Stomach (tissue), 9 donors: Measurements from ENCODE around the gene STMN3. TPM values are rescaled to one million over a fixed set of nuclear protein-coding genes. Genes with fewer than 3 reads are reported as not detected.

Source experiments
- DNase-seq, 2 donors: peaks; one replicate each; pipeline versions ENCODE4 v3.0.0 to v3.0.0-alpha.2; 2013 to 2019
- H3K27ac ChIP-seq, 5 donors: fragments of 200-600 bp in 4 of 5; sonication (generic) in 4 of 5; one replicate each; pipeline ENCODE4 v1.5.1; 2013 to 2019; ENCODE audit warnings: mild to moderate bottlenecking in 1 of 5, moderate library complexity in 1 of 5
- H3K27me3 ChIP-seq, 3 donors: fragments of 200-600 bp; sonication (generic); one replicate each; pipeline ENCODE4 v1.5.1; 2017 to 2019; ENCODE audit warnings: mixed run types in 1 of 3
- H3K36me3 ChIP-seq, 4 donors: fragments of 200-600 bp; sonication (generic); 1 replicate in 3 of 4; 2 replicates in 1 of 4; pipeline ENCODE4 v1.5.1; 2016 to 2019
- H3K4me1 ChIP-seq, 4 donors: fragments of 200-600 bp; sonication (generic); one replicate each; pipeline ENCODE4 v1.5.1; 2016 to 2019
- H3K4me3 ChIP-seq, 4 donors: fragments of 200-600 bp; sonication (generic) in 3 of 4; one replicate each; pipeline ENCODE4 v1.5.1; 2016 to 2019; ENCODE audit warnings: mild to moderate bottlenecking in 1 of 4
- H3K9me3 ChIP-seq, 4 donors: fragments of 200-600 bp; sonication (generic); one replicate each; pipeline ENCODE4 v1.5.1; 2016 to 2019
- EP300 ChIP-seq: sonication (generic); formaldehyde crosslinking; IDR thresholded peaks from one replicate; pipeline ENCODE4 v1.6.1; 2017; ENCODE audit warnings: antibody characterized with exemption
- POLR2A ChIP-seq, 4 donors: fragments of 450-650 bp; IDR thresholded peaks; one replicate each; pipeline ENCODE4 v1.6.1; 2016; ENCODE audit warnings: antibody characterized with exemption in 4 of 4, control low read depth in 2 of 4, mild to moderate bottlenecking in 1 of 4, moderate library complexity in 1 of 4
- POLR2AphosphoS5 ChIP-seq, 3 donors: sonication (generic); formaldehyde crosslinking; IDR thresholded peaks; one replicate each; pipeline ENCODE4 v1.6.1; 2016; ENCODE audit warnings: antibody characterized with exemption in 3 of 3
- WGBS, 5 donors: extraction: QIAGEN DNeasy Blood & Tissue Kit in 3 of 5; methylation state at CpG; one replicate each; pipeline versions ENCODE4 v1.1.5 to v1.1.7; 2013 to 2018; 5-methylcytosine and 5-hydroxymethylcytosine counted together
- intact Hi-C: fragments of 100-400 bp; cut with DNase I; formaldehyde crosslinking; loops from one replicate; pipeline ENCODE4 v1.15.1; 2023; ENCODE audit warnings: low total_unique reads
- polyA plus RNA-seq, 3 donors: library from polyadenylated mRNA; stranded (reverse); fragments of 200-250 nt; gene quantifications; one replicate each; pipeline ENCODE4 v1.2.3, GENCODE V29; 2013
- total RNA-seq, 5 donors: library from RNA; depleted of rRNA; stranded (reverse); fragments of >200 nt; gene quantifications; one replicate each; pipeline versions ENCODE4 v1.1.0 to v1.2.3, GENCODE V29; 2014 to 2016
- TF ChIP-seq, protein P1 (sequence below), 7 experiments: fragments of 450-650 bp in 4 of 7; fragments of 200-600 bp in 3 of 7; sonication (generic) in 3 of 7; IDR thresholded peaks; one replicate each; pipeline ENCODE4 v1.5.1; 2016 to 2019; ENCODE audit warnings: antibody characterized with exemption in 7 of 7, control low read depth in 2 of 7, mild to moderate bottlenecking in 1 of 7
- donor health status: healthy with polysubstance abuse.
- donor health status: Bipolar disorder and iron deficiency.
- donor health status: healthy.

Gene STMN3
- total and polyA plus RNA-seq, 8 donors: 0.87 to 14.8 (median 12.0) TPM

DNA sequence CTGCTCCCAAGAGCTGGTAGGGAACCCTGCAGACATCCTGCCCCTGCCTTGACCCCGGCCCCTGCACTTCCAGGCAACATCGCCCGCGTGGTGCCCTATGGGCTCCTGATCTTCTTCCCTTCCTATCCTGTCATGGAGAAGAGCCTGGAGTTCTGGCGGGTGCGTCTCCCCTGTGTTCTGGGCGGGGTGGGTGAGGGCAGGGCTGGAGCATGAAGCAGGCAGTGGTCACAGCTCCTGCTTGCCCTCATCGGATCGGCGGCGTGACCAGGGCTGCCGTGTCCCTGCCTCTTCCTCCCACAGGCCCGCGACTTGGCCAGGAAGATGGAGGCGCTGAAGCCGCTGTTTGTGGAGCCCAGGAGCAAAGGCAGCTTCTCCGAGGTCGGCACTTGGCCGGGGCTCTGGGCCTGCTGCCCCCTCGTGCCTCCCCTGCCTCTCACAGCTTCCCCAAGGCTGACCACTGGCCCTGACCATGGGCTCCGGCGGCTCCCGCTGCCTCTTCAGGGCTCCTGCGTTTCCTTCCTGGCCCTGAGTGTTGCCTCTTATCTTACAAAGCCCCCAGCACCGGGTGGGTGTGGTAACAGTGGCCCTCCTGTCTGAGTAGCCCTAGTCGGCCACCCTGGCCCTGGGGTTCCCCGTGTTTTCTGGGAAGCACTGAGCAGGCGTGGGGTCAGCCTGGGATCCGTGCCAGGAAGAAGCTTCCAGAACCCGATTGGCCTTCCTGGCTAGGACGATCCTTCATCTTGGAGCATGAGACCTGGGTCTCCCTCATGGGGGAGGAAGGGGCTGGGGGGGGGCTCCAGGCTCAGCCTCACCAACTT is 35.2 kb upstream of the STMN3 start:
- no peak overlapping the region for H3K4me3 ChIP-seq
- H3K27me3 ChIP-seq: no peaks in the 10 kb centered on the region
- intact Hi-C loops: no loop called here
- TF ChIP-seq POLR2A (IDR thresholded peaks at IDR 0.05): no peak
- TF ChIP-seq, protein P1, sequence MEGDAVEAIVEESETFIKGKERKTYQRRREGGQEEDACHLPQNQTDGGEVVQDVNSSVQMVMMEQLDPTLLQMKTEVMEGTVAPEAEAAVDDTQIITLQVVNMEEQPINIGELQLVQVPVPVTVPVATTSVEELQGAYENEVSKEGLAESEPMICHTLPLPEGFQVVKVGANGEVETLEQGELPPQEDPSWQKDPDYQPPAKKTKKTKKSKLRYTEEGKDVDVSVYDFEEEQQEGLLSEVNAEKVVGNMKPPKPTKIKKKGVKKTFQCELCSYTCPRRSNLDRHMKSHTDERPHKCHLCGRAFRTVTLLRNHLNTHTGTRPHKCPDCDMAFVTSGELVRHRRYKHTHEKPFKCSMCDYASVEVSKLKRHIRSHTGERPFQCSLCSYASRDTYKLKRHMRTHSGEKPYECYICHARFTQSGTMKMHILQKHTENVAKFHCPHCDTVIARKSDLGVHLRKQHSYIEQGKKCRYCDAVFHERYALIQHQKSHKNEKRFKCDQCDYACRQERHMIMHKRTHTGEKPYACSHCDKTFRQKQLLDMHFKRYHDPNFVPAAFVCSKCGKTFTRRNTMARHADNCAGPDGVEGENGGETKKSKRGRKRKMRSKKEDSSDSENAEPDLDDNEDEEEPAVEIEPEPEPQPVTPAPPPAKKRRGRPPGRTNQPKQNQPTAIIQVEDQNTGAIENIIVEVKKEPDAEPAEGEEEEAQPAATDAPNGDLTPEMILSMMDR (IDR thresholded peaks at IDR 0.05): no peak
- TF ChIP-seq EP300: no peak
- no peak for TF ChIP-seq POLR2AphosphoS5 (IDR thresholded peaks at IDR 0.05)
- H3K4me1 ChIP-seq: peaks cover 32 to 74% (median 49%) of the 10 kb centered on the region in 4 donors
- H3K36me3 ChIP-seq: peaks cover 0 to 24% (median 3%) of the 10 kb centered on the region in 4 donors
- no peak for DNase-seq
- no peaks in the 10 kb centered on the region for H3K9me3 ChIP-seq
- 77 to 88% (median 84%) methylated on average over 24 to 31 of the region's 31 CpGs for WGBS, 5 donors
- H3K27ac ChIP-seq: peak overlapping the region in 4 of 5 donors; percentile 82 to 93 (median 83)

DNA sequence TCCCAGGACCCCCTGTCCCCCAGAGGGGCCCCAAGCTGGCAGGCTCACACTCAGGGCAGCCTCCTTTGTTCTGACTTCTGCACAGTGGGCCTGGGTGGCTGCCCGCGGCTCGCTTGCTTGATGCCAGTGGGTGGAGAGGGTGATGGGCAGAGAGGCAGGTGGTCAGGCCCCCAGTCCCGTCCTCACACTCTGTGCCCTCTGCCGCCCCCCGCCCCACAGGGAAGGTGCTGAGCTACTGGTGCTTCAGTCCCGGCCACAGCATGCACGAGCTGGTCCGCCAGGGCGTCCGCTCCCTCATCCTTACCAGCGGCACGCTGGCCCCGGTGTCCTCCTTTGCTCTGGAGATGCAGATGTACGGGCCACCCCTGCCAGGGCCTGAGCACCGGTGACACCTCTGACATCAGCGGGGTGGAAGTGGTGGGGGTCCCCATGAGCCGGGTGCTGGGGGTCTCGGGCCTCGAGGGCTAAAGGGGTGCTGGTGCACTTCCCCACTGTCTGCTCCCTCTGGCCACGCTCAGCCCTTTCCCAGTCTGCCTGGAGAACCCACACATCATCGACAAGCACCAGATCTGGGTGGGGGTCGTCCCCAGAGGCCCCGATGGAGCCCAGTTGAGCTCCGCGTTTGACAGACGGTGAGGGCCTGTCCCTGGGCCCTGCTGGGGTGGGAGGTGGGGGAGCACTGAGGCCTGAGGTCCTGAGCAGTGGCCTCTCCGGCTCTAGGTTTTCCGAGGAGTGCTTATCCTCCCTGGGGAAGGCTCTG is 34.4 kb upstream of the STMN3 start:
- peaks cover 37 to 76% (median 55%) of the 10 kb centered on the region in 4 donors for H3K4me1 ChIP-seq
- peaks cover 0 to 18% (median 3%) of the 10 kb centered on the region in 4 donors for H3K36me3 ChIP-seq
- no peak overlapping the region for H3K4me3 ChIP-seq
- TF ChIP-seq POLR2A (IDR thresholded peaks at IDR 0.05) (no peak), EP300 (no peak), POLR2AphosphoS5 (IDR thresholded peaks at IDR 0.05) (no peak)
- TF ChIP-seq, protein P1 (IDR thresholded peaks at IDR 0.05): no peak
- WGBS, 5 donors: 87 to 90% (median 88%) methylated on average over 18 to 29 of the region's 29 CpGs
- peak overlapping the region; percentile 67 to 93 (median 83) for H3K27ac ChIP-seq
- H3K27me3 ChIP-seq: no peaks in the 10 kb centered on the region
- DNase-seq: no peak
- intact Hi-C loops: no loop called here
- no peaks in the 10 kb centered on the region for H3K9me3 ChIP-seq

DNA sequence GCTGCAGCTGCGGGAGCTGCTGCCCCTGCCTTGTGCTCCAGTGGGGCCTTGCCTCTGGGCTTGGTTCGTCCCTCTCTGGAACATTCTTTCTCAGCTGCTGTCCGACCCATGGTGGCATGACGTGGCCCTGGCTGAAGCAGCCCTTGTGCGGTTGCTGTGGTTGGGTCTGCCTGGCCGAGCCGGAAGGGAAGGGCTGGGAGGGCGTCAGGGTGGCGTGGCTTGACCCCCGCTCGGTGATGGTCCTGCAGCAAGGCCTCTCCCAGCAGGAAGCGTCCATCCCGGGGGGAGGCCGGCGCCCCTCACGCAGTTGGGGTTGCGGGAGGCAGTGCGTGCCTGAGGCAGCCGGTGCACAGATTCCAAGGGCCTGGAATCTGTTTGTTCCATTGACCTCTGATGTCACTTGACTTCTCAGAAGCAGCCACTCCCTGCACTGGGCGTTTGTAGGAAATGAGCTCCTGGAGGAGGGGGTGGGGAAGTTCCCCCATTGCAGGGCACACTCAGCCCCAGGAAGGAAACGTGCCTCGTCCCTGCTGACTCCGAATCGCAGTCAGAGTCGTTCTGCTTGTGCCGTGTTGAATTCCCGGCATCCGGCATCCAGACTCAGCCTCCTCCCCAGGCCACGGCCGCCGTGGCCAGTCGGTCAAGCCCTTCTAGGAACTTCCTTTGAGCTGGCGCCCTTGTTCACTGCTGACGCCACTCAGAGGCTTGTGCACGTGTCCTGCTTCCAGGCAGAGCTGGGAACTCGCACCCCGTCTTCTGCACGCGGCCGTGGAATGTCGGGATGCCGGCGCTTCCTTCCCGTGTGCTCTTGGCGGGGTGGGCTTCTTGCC is 33.5 kb upstream of the STMN3 start:
- peak overlapping the region; percentile 67 to 93 (median 83) for H3K27ac ChIP-seq
- H3K27me3 ChIP-seq: no peaks in the 10 kb centered on the region
- DNase-seq: peak; percentile 70 to 91
- intact Hi-C loops: no loop called here
- H3K36me3 ChIP-seq: peaks cover 0 to 15% (median under 1%) of the 10 kb centered on the region in 4 donors
- peaks cover 45 to 76% (median 59%) of the 10 kb centered on the region in 4 donors for H3K4me1 ChIP-seq
- WGBS, 5 donors: 15 to 53% (median 28%) methylated on average over 29 to 45 of the region's 45 CpGs
- no peaks in the 10 kb centered on the region for H3K9me3 ChIP-seq
- peak; percentile 9 to 76 (median 66) for TF ChIP-seq POLR2AphosphoS5 (IDR thresholded peaks at IDR 0.05)
- peak; percentile 67 for TF ChIP-seq EP300
- TF ChIP-seq, protein P1 (IDR thresholded peaks at IDR 0.05): no peak
- H3K4me3 ChIP-seq: peak overlapping the region in 1 of 4 donors; percentile 5

DNA sequence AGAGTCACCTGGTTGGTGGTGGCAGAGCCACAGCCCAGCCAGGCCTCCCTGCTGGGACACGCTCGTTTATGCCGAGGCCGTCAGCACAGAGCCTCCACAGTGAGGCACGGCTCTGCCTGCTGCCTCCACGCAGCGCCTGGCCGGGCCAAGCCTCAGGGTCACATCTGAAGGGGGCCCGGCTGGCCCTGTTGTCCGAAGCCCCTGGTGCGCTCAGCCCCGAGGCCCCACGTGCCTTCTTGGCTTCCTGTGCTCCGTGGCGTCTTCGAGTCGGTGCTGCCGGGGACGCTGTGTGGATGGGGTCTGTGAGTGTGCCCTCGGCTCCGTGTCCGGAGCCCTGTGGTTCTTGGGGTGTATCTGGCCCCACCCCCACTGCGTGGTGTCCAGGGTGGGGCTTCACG is 32.9 kb upstream of the STMN3 start:
- Histone ChIP-seq H3K4me3 (no peak overlapping the region), H3K9me3 (no peaks in the 10 kb centered on the region), H3K27ac (peak overlapping the region; percentile 66 to 93 (median 83)), H3K27me3 (no peaks in the 10 kb centered on the region), H3K4me1 (peaks cover 48 to 75% (median 59%) of the 10 kb centered on the region in 4 donors), H3K36me3 (peaks cover 0 to 11% (median 0%) of the 10 kb centered on the region in 4 donors)
- no peak for DNase-seq
- intact Hi-C loops: no loop called here
- WGBS, 5 donors: 77 to 88% (median 85%) methylated on average over 5 to 24 of the region's 24 CpGs
- TF ChIP-seq EP300 (no peak), POLR2A (IDR thresholded peaks at IDR 0.05) (no peak), POLR2AphosphoS5 (IDR thresholded peaks at IDR 0.05) (no peak)
- TF ChIP-seq, protein P1 (IDR thresholded peaks at IDR 0.05): no peak
